Hair follicle dermal papilla cell (primary cell): Measurements from ENCODE around the gene PLGLB1. TPM values are rescaled to one million over a fixed set of nuclear protein-coding genes. Genes with fewer than 3 reads are reported as not detected.

Source experiments
- small RNA-seq: library from RNA; depleted of rRNA; stranded (forward); fragments of <200 nt; gene quantifications from one replicate; pipeline ENCODE3, GENCODE V24; 2012
- total RNA-seq: library from RNA; depleted of rRNA; stranded (reverse); fragments of >200 nt; gene quantifications from 2 replicates; pipeline ENCODE4 v1.2.3, GENCODE V29; 2012

PLGLB1 gene
- total RNA-seq, result 1.8 TPM in 1 of 2 replicates, not detected in the other

DNA sequence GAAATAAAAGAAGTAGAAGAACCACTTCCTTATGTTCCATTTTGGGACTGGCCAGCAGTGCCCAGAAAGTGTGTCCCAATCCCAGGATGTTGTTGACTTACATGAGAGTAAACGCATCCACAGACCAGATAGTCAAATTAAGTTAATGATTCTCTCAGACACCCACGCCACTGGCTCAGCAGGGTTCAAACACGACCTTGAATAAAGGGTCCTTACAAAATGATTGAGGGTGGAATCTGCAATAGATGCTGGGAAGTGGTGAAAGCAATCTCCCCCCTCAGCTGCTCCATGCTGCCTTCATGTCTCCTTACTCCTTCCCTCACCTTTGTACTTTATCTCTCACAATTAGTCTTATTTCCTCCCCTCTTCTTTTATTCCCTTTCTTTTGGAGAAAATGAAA lies at the start of gene PLGLB1:
TSS of gene PLGLB1 (minus strand) at position 101 of the 400 bp plus-strand sequence. CDS start at position 40, 61 bp downstream.

Small RNAs within 50 kb of the gene (small RNA-seq; reads per million reads assigned to genes)
- gene AC125232.1, result not detected

Other genes starting within 250 kb of the PLGLB1 start
- gene CD8A, start 230.9 kb downstream of the PLGLB1 start, total RNA-seq, result not detected in 2 replicates
- not detected in 2 replicates for gene CD8B, start 160.0 kb downstream of the PLGLB1 start, total RNA-seq
- 0.24 and 2.4 TPM in 2 replicates for gene RGPD1, start 79.7 kb downstream of the PLGLB1 start, total RNA-seq